HG02798 (cell line): ENCODE measurements around the gene LDLRAP1.
"Not testable (repeated sequence)": the region's sequence is repeated elsewhere in the genome, so short reads cannot be mapped to it uniquely, and the experiment has no call there.

ENCODE experiments used
- ATAC-seq: cut with Tn5 transposase; IDR thresholded peaks from one replicate; pipeline ENCODE4 v1.9.1; 2021; ENCODE audit warnings: mild to moderate bottlenecking; ENCODE audit not compliant: unreplicated experiment, poor library complexity

Gene LDLRAP1

DNA sequence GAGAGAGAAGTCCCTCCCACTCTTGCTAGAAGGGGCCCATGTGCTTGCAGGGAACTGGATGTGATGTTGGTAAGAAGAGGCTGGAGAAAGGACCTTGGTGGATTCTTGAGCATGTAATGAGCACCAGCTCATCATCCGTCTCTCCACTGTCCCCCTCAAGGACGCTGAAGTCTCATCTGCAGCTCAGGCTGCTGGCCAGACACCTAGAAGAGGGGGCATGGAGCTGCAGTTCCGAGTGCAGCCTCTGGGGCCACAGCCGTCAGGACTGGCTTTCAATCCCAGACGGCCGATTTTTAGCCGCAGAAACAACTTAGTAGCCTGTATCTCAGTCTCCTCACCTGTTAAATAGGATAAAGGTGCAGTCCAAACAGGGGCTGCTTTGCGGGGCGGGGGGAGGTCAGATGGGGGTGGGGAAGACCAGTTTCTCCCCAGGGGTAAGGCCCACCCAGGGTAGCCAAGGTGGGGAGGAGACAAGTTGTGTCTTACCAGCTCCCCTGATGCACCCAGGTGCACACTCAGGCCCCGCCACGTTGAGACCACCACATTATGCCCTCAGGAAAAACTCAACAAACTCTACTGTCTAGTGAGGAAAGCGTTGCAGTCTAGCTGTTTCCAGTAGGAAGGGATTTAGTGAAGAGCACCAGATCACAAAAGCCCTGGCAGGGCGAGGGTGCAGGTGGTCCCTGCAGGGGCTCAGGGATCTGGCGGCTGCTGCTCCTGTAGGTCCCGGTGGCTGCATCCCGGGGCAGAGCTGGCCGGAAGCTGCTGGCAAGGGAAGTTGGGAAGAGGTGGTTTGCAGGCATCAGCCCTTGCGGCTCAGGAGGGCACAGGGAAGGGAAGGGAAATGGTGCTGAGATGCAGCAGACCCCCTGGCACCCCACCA, 29.5 kb downstream of the LDLRAP1 start:
- peak; percentile 41 for ATAC-seq

DNA sequence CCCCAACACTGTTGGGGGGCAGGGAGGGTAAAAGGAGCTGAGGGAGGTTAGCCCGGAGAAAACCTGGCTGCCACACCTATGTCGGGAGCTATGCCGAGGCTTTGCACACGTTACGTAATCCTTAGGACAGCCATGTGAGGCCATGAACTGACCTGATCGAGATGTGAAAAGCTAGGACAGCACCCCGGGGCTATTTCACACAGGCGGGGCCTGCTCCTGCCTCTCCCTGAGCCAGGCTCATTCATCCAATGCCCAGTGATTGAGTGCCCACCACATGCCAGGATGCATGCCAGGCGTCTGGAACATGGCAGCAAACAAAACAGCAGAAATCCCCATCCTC, 30.2 kb downstream of the LDLRAP1 start:
- ATAC-seq = no peak

DNA sequence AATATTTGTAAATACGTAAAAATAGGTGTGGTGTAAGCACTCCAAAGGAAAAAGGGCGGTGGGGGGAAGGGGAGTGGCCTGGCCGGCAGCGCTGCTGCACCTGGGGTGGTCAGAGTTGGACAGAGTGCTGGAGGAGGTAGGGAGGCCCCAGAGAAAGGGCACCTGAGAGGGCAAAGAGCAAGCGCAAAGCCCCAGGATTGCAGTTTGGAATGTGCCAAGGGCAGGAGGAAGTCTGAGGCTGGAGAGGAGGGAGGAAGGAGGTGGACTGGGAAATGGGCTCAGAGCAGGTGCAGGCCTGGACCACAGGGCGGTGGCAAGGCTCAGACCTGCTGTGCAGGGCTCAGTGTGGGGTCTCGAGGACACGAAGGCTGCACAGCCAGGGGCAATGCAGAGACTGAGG, 30.6 kb downstream of the LDLRAP1 start:
- ATAC-seq = no peak

DNA sequence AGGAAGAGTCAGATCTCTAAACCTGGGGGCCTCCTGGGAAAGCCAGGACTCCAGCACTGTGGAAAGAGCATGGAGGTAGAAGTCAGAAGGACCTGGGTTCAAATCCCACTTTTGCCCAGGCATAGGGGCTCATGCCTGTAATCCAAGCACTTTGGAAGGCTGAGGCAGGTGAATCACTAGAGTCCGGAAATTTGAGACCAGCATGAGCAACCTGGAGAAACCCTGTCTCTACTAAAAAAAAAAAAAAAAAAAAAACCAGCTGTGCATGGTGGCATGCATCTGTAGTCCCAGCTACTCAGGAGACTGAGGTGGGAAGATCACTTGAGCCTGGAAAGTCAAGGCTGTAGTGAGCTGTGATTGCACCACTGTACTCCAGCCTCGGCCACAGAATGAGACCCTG, 31.8 kb downstream of the LDLRAP1 start:
- ATAC-seq = no peak

DNA sequence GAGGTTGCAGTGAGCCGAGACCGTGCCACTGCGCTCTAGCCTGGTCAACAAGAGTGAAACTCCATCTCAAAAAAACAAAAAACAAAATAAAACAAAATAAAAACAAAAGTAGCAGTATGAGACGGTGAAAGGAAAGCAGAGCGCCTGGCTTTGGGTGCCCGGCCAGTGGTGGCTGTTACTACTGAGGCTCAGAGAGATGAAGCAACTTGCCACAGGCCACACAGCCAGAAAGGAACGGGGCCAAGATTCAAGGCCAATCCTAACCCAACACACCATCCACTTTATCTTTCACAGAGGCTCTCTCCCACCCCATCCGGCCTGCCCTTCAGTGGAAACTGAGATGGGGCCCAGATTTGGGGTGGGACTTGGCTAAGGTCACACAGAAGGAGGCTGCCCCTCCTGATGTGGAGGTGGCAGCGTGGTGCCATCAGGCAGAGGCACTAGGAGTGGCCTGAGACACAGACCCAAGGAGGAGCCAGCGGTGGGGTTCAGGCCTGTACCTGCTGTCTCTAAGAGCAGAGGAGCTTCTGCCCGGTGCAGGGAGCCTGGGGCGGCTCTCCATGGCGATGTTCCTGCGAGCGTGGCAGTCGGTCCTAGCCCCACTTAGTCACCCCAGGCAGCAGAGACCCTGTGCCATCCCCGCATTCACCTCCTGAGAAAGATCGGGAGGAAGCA, 33.2 kb downstream of the LDLRAP1 start:
- no peak for ATAC-seq

DNA sequence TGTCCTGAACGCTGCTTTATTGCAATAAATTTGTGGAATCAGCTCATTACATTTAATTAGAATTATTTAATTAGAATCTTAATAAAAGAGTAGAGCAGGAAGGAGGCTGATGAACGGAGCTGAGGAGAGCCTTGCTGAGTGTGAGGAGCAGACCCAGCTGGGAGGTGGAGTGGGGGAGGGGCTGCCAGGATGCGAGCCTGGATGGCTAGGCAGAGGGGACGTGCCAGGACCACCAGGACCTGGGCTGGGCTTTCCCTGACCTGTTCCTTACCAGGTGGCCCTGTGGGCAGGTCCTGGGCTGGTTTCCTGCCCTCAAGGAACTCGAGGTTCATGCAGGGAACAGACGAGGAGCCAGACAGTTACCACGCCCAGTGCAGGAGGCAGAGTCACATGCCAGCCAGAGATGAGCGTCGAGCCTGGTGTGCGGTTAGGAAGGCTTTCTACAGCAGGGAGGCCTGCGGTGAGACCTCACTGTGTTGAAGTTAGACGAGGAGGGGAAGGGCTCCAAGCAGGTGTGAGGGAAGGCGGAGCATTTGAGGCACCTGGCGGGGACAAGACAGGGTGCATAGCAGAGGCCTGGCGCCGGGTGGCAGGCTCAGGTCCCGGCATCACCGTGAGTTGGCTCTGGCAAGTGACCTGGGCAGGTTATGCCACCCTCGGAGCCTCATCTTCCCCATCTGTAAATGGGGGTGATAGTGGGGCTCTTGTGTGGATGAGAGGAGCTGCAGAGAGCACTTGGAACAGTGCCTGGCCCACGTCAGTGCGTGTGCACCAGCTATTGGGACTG, 33.9 kb downstream of the LDLRAP1 start:
- no peak for ATAC-seq

DNA sequence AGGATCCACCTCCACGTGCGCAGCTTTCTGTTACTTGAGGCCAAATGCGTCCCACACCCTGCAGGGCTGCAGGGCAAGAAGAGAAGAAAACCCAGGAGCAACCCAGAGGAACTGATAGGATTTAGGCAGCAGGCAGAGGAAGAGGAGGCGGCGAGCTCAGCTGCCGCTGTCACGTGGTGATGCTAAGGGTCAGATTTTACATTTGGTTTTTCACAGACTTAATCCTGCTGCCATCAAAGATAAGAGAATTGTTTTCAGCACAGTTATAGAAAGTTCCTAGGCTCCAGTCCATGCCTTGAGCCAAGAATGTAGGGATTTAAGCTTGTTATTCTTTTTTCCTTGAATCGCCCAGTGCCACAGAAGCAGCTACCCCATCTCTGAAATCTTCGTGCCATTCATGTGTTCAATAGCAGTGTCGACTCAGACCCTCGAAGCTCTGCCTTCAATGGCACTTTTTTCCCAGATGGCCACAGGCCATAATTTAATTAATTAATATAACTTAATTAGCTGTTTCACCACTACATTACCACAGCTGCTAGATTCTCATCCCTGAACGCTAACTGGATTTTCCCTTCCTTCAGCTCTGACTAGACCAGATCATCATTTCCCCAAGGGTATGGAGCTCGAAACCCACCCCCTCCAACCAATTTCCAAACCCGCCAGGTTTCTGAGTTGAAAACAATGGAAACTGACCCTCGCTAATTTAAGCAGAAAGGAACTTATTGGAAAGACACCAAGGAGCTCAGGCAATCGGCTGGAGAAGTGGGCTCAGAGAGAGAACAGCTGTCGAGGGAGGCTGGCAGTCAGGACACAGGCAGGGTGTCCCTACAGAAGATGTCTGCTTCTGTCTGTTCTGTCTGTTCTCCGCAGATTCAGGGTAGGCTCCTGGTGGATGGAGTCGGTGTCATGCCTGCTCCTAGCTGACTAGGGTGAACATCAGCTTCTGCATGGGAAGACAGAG, 36.2 kb downstream of the LDLRAP1 start:
- no peak for ATAC-seq

DNA sequence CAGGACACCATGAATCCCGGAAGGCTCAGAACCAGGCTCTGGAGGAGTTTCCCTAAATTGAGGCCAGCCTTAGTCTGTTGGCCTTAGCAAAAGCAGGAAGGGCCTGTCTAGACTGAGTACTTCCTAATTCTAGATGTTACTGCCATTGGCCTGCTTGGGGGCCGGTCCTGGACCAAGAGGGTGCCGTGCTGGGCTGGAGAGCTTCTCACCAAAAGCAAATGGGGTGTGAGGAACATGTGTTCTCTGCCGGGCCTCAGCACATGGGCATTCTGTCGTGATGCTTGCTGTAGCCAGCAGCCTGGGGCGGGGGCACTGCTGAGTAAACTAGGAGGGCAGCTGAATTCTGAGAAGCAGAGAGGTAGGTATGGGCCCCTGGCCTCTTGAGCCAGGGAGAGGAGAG, 37.5 kb downstream of the LDLRAP1 start:
- no peak for ATAC-seq

DNA sequence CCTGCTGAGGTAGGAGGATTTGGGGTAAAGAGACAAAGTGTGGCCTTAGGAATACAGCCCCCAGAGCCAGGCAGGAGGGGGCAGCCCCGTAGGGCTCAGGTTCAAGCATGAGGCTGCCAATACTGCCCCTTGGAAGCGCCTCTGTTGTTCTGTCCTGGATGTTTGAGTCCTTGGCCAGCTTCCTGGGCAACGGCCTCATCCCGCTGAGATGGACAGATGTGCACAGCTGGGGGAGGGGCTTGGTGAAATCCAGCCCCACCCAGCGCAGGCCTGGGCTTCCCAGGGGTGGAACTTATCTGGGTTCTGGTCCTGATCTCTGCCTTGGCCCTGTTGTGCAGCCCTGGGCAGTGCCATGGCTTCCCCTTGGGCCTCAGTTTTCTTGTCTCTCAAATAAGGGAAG, 38.4 kb downstream of the LDLRAP1 start:
- ATAC-seq = no peak

DNA sequence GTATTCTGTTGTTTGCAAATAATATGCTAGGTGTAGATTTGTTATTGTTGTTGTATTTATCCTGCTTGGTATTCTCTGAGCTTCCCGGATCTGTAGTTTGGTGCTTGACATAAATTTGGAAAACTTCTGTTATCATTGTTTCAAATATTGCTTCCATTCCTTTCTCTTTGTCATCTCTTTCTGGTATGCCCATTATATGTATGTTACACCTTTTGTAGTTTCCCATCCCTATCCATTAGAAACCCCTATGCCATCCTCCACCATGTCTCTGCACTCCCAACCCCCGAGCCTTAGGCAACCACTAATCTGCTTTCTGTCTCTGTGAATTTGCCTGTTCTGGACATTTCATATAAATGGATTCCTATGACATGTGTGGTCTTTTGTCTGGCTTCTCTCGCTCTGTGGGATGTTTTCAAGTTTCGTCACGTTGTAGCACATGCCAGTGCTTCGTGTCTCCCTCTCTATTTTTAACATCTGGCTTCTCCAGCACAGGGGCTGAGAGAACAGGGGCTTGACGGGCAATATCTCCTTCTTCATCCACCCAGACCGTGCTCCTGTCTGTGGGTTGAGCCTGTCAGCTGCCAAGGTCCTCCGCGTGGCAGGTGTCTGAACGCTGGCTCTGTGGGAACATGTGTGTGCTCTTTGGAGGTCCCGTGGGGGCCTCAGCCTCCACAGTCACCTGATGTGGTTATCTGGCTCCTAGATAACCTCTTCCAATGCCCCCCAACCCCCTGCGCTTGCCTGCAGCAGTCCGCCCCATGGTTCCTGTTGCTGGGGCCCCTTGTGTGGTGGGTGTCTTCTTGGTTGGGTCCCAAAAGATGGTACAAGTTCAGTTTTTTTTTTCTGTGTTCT, 40.3 kb downstream of the LDLRAP1 start:
- no peak for ATAC-seq

DNA sequence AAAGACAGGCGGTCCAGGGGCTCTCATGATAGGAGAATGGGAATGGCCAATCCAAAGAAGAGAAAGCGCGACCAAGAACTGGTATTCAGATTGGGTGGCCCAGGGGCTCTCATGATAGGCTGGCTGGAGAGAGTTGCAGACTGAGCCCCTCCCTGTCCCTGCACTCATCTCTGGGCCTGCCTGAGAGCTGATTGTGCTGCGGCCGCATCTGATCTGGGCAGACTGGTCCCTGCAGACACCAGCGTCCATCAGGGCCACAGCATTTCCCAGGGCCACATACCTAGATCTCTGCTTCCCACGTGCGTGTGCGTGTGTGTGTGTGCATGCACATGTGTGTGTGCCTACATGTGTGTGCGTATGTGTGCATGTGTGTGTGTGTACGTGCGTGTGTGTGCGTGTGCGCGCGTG, 42.8 kb downstream of the LDLRAP1 start:
- ATAC-seq = no peak

DNA sequence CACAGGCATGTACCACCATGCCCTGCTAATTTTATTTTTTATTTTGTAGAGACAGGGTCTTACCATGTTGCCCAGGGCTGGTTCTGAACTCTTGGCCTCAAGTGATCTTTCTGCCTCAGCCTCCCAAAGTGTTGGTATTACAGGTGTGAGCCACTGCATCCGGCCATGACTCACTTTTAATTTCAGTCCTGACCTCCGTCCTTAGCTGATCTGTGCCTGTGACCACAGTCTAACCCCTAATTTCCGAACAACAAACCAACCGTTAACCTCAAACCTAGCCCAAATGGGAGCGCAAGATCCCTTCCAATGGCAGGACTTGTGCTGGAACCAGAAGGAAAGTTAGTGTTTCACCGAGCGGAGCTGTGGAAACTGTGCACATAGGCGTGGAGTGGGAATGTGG, 43.9 kb downstream of the LDLRAP1 start:
- ATAC-seq = no peak

DNA sequence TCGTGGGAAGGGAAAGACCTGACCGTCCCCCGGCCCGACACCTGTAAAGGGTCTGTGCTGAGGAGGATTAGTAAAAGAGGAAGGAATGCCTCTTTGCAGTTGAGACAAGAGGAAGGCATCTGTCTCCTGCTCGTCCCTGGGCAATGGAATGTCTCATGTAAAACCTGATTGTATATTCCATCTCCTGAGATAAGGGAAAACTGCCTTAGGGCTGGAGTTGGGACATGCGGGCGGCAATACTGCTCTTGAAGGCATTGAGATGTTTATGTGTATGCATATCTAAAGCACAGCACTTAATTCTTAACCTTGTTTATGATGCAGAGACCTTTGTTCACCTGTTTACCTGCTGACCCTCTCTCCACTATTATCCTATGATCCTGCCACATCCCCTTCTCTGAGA, 44.8 kb downstream of the LDLRAP1 start:
- ATAC-seq = not testable (repeated sequence)

DNA sequence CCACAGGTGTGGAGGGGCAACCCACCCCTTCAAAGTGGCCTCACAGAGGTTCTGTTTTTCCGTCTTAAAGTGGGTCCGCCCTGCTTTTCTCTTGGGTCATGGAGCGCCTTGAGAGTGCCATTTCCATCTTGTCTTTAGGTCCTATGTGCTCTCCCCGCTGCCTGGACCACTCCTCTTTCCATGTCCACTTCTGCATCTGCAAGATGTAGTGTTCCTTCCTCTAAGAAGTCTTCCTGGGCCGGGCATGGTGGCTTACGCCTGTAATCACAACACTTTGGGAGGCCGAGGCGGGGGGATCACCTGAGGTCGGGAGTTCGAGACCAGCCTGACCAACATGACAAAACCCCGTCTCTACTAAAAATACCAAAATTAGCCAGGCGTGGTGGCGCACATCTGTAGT, 45.4 kb downstream of the LDLRAP1 start:
- ATAC-seq = not testable (repeated sequence)

DNA sequence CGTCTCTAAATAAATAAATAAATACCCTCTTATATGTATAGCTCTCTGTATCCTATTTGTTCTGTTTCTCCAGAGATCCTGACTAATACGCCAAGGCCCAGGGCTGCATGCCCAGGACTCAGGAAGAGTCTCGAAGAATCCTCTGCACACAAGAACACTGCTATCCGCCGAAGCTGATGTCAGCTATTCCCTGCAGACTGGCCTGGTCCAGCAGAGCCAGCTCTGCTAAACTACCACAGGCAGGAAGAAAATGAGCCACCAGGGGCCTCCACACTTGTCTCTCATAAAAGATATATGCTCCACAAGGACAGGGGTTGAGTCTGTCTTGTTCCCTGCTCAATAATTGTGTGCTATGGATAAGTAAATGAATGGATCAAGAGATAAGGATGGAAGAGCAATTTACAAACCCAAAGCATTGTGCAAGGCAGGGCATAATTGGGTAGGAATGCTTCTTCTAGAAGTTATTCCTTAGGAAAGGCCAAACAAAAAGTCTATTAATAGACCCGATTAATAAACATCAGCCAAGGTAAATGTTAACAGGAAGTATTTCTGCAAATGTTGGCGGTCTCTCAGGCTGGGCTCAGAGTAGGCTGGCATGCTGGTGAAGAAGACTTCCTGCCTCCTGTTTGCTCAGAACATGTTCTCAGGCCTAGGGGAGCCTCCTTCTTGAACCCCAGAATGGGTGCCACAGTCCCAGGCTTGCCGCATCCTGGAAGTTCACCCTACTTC, 46.9 kb downstream of the LDLRAP1 start:
- ATAC-seq = no peak

DNA sequence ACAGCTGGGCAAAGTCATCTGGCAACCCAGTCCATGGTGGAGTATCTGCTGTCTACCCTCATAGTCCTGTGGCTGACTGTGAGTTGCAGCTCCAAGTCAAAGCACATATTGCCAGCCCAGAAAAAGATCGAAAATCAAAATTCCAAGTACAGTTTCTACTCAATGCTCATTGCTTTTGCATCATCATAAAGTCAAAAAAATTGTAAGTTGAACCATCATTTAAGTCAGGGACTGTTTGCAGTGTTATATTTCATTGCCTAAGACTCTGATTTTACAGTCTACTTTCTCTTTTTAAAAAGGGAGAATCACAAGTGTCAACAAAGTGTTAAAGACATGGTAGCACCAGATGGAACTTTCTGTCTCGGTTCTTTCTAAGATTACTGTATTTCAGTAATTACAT, 50.5 kb downstream of the LDLRAP1 start:
- ATAC-seq = no peak

DNA sequence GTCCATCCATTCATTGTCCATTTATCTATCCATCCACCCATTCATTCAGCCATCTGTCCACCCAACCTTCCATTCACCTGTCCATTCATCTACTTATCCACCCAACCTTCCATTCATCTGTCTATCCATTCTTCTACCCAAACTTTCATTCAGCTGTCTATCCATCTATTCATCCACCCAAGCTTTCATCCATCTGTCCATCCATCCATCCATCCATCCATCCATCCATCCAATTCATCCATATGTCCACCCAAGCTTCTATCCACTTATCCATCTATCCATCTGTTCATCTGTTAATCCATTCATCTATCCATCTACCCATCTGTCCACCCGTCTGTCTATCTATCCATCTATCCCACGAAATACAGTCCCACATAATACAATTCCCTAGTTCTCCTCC, 51.6 kb downstream of the LDLRAP1 start:
- ATAC-seq = no peak

DNA sequence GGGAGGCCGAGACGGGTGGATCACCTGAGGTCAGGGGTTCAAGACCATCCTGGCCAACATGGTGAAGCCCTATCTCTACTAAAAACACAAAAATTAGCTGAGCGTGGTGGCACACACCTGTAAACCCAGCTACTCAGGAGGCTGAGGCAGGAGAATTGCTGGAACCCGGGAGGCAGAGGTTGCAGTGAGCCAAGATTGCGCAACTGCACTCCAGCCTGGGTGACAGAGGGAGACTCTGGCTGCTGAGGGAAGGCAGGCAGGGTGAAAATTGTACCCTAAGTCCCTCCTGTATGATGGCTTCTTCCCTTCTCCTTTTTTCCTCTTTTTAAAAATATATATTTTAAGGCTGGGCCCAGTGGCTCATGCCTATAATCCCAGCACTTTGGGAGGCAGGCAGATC, 53.2 kb downstream of the LDLRAP1 start:
- not testable (repeated sequence) for ATAC-seq

DNA sequence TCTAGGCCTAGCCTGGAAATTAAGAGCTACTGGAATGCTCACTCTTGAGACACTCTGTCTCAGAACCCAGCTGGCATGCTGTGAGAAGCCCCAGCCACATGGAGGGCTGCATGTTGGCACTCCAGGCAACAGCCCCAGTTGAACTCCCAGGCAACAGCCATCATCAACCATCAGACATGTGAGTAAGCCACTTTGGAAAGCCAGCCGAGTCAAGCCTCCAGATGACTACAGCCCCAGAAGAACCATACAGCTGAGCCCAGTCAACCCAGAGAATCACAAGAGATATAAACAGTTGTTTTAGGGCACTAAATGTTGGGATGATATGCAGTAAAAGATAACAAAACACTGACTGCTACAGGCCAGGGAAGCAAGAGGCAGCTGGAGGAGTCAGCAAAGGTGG, 55.5 kb downstream of the LDLRAP1 start:
- no peak for ATAC-seq
